Gastrocnemius medialis (tissue), 4 donors: ENCODE data around the gene RNF115. TPM values are rescaled to one million over a fixed set of nuclear protein-coding genes. Genes with fewer than 3 reads are reported as not detected.

ENCODE experiments used
- ATAC-seq, 2 donors: fragments of 150-250 bp; one replicate each; pipeline ENCODE4 v1.9.1; 2016
- DNase-seq, 2 donors: peaks; one replicate each; pipeline ENCODE4 v3.0.0-alpha.2; 2019
- H3K27ac ChIP-seq, 4 donors: fragments of 200-600 bp; sonication (generic); 1 replicate in 1 of 4; 2 replicates in 3 of 4; pipeline ENCODE4 v1.5.1; 2016 to 2018; ENCODE audit warnings: mild to moderate bottlenecking in 2 of 4, moderate library complexity in 1 of 4
- H3K27me3 ChIP-seq, 3 donors: fragments of 200-600 bp; sonication (generic) in 2 of 3; 1 replicate in 1 of 3; 2 replicates in 2 of 3; pipeline versions ENCODE4 v1.5.1 to v1.6.0; 2016 to 2019; ENCODE audit warnings: mild to moderate bottlenecking in 1 of 3, moderate library complexity in 1 of 3
- H3K36me3 ChIP-seq, 2 donors: fragments of 200-600 bp; sonication (generic) in 1 of 2; one replicate each; pipeline ENCODE4 v1.5.1; 2017 to 2018
- H3K4me1 ChIP-seq, 2 donors: fragments of 200-600 bp; sonication (generic) in 1 of 2; one replicate each; pipeline ENCODE4 v1.5.1; 2016 to 2017; ENCODE audit warnings: mild to moderate bottlenecking in 2 of 2
- H3K4me3 ChIP-seq, 4 donors: fragments of 200-600 bp; sonication (generic) in 3 of 4; 1 replicate in 1 of 4; 2 replicates in 3 of 4; pipeline ENCODE4 v1.5.1; 2016 to 2019; ENCODE audit warnings: mild to moderate bottlenecking in 2 of 4
- H3K9me3 ChIP-seq, 3 donors: fragments of 200-600 bp; sonication (generic) in 2 of 3; 1 replicate in 1 of 3; 2 replicates in 2 of 3; pipeline ENCODE4 v1.5.1; 2016 to 2019
- POLR2A ChIP-seq, 2 donors: fragments of 450-650 bp; IDR thresholded peaks; one replicate each; pipeline ENCODE4 v1.6.1; 2017; ENCODE audit warnings: antibody characterized with exemption in 2 of 2, mild to moderate bottlenecking in 2 of 2, moderate library complexity in 2 of 2
- in situ Hi-C, 4 donors: fragments of 200-750 bp; cut with MboI; loops; one replicate each; pipeline versions ENCODE4 v1.15.0 to v1.8.0; 2017; ENCODE audit warnings: low sequenced_read_pairs in 4 of 4
- intact Hi-C: fragments of 100-400 bp; cut with DNase I; formaldehyde crosslinking; loops from one replicate; pipeline ENCODE4 v1.15.1; 2023; ENCODE audit warnings: low total_unique reads
- total RNA-seq, 4 donors: library from RNA; depleted of rRNA; stranded (reverse); fragments of >200 nt; gene quantifications; one replicate each; pipeline versions ENCODE4 v1.1.0 to v1.2.3, GENCODE V29; 2016
- TF ChIP-seq, protein P1 (sequence below), 5 experiments: fragments of 450-650 bp in 3 of 5; fragments of 200-600 bp in 2 of 5; sonication (generic) in 2 of 5; IDR thresholded peaks in 4 of 5; conservative IDR thresholded peaks in 1 of 5; 1 replicate in 4 of 5; 2 replicates in 1 of 5; pipeline ENCODE4 v1.5.1; 2016 to 2019; ENCODE audit warnings: antibody characterized with exemption in 5 of 5, mild to moderate bottlenecking in 3 of 5, moderate library complexity in 3 of 5

The RNF115 gene
- total RNA-seq, 4 donors from 2014 or later: 16.1 to 65.4 (median 37.3) TPM

DNA sequence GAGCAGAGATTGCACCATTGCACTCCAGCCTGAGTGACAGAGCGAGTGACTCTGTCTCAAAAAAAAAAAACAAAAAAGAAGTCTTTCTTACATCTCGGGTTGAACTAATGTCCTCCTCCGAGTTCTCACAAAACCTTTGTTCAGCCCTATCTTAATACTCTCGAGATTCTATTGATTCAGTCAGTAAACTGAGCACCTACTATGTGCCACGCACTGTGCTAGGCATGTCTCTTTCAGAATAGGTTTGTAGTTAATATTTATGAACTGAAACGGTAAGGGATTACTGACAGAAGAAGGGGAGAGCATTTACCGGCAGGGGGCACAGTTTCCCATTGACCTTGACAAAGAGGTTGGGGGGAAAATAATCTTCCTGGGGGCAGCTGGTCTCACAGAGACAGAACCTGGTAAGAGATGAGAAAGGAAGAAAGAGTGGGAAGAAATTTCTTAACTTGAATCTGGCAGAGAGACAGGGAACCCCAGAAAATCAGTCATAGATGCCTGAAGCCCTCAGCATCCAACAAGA lies 31.6 kb upstream of the RNF115 start:
- in situ Hi-C loops: no loop called here
- intact Hi-C loops: loop anchor here (5.0 kb wide), 1 partner anchor 62 kb away; the partner anchor contains the start of gene PEX11B

GRCh38 chr1:145849356-145850160 lies 25.7 kb upstream of the RNF115 start:
- intact Hi-C loops: no loop called here
- Histone ChIP-seq H3K27ac (no peak overlapping the region), H3K27me3 (no peaks in the 10 kb centered on the region), H3K4me1 (peaks cover 6 to 14% of the 10 kb centered on the region in 2 donors), H3K9me3 (no peaks in the 10 kb centered on the region), H3K4me3 (no peak overlapping the region), H3K36me3 (peaks cover 0 to 65% of the 10 kb centered on the region in 2 donors)
- no peak for TF ChIP-seq POLR2A (IDR thresholded peaks at IDR 0.05)
- TF ChIP-seq, protein P1, sequence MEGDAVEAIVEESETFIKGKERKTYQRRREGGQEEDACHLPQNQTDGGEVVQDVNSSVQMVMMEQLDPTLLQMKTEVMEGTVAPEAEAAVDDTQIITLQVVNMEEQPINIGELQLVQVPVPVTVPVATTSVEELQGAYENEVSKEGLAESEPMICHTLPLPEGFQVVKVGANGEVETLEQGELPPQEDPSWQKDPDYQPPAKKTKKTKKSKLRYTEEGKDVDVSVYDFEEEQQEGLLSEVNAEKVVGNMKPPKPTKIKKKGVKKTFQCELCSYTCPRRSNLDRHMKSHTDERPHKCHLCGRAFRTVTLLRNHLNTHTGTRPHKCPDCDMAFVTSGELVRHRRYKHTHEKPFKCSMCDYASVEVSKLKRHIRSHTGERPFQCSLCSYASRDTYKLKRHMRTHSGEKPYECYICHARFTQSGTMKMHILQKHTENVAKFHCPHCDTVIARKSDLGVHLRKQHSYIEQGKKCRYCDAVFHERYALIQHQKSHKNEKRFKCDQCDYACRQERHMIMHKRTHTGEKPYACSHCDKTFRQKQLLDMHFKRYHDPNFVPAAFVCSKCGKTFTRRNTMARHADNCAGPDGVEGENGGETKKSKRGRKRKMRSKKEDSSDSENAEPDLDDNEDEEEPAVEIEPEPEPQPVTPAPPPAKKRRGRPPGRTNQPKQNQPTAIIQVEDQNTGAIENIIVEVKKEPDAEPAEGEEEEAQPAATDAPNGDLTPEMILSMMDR (IDR thresholded peaks at IDR 0.05 in 4 of 5, conservative IDR thresholded peaks at IDR 0.05 in 1 of 5): no peak
- DNase-seq: no peak
- ATAC-seq: no peak
- in situ Hi-C loops: loop anchor here in 2 of 4 donors (5.0 to 10.0 kb wide), 2 partner anchors 163 to 165 kb away; no protein-coding TSS in a partner anchor

More for the DNA sequence above, 31.6 kb upstream of the RNF115 start:
- H3K36me3 ChIP-seq: peaks cover 0 to 63% of the 10 kb centered on the region in 2 donors
- no peak overlapping the region for H3K4me3 ChIP-seq
- H3K9me3 ChIP-seq: no peaks in the 10 kb centered on the region
- no peak overlapping the region for H3K27ac ChIP-seq
- DNase-seq (no peak), ATAC-seq (no peak)
- TF ChIP-seq, protein P1 (IDR thresholded peaks at IDR 0.05 in 4 of 5, conservative IDR thresholded peaks at IDR 0.05 in 1 of 5): no peak
- TF ChIP-seq POLR2A (IDR thresholded peaks at IDR 0.05): no peak
- H3K4me1 ChIP-seq: peaks cover 19 to 21% of the 10 kb centered on the region in 2 donors
- no peaks in the 10 kb centered on the region for H3K27me3 ChIP-seq

DNA sequence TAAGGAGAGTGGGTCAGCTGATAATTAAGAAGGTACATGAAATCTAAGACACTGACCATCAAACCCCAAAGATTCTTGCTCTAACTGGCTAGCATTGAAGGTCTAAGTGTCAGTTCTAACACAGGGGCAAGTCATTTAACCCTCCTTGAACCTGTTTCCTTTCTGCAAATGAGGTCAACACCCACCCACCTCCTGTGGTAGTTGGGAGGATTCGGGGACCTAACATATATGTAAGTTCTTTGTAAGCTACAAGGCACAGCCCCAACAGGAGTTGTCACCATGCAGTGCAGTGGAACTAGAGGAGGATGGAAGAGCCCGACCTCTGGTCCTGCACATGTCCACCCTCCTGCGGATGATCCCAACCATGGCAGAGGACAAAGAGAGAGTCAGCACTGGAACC lies 23.9 kb upstream of the RNF115 start:
- in situ Hi-C loops: loop anchor here in 2 of 4 donors (5.0 to 10.0 kb wide), 2 partner anchors 164 to 167 kb away; no protein-coding TSS in a partner anchor
- peaks cover 6 to 14% of the 10 kb centered on the region in 2 donors for H3K4me1 ChIP-seq
- ATAC-seq: no peak
- no peak overlapping the region for H3K4me3 ChIP-seq
- H3K27me3 ChIP-seq: no peaks in the 10 kb centered on the region
- H3K9me3 ChIP-seq: no peaks in the 10 kb centered on the region
- intact Hi-C loops: no loop called here
- DNase-seq: no peak
- no peak overlapping the region for H3K27ac ChIP-seq
- peaks cover 0 to 53% of the 10 kb centered on the region in 2 donors for H3K36me3 ChIP-seq
- TF ChIP-seq, protein P1 (IDR thresholded peaks at IDR 0.05 in 4 of 5, conservative IDR thresholded peaks at IDR 0.05 in 1 of 5): no peak
- TF ChIP-seq POLR2A (IDR thresholded peaks at IDR 0.05): no peak

- TF ChIP-seq POLR2A (IDR thresholded peaks at IDR 0.05): no peak
- TF ChIP-seq, protein P1 (IDR thresholded peaks at IDR 0.05 in 4 of 5, conservative IDR thresholded peaks at IDR 0.05 in 1 of 5): peak; percentile 30 to 57 (median 36)
- Histone ChIP-seq H3K27ac (peak overlapping the region; percentile 69 to 81 (median 77)), H3K4me3 (peak overlapping the region in 3 of 4 donors; percentile 51 to 65 (median 54)), H3K27me3 (no peaks in the 10 kb centered on the region), H3K4me1 (peaks cover 6 to 14% of the 10 kb centered on the region in 2 donors), H3K36me3 (peaks cover 0 to 53% of the 10 kb centered on the region in 2 donors), H3K9me3 (no peaks in the 10 kb centered on the region)
- in situ Hi-C loops: loop anchor here in 2 of 4 donors (5.0 to 10.0 kb wide), 2 partner anchors 166 to 169 kb away; no protein-coding TSS in a partner anchor
- no peak for DNase-seq
- peak; percentile 20 to 55 for ATAC-seq
- intact Hi-C loops: no loop called here
Observed at GRCh38 chr1:145846201-145846612, 22.3 kb upstream of the RNF115 start.
